ENCODE results near the gene AP5B1.

The AP5B1 gene

GRCh38 chr11:65792456-65792855 is 11.7 kb upstream of the AP5B1 start:
- TF ChIP-seq CTCF (IDR thresholded peaks at IDR 0.05; ENCODE audit: low read depth, low read length, missing control alignments), result no peak
- DNase-seq (ENCODE audit: low read depth), result no peak
- H3K4me3 ChIP-seq (ENCODE audit: low read depth, low read length), result no peak overlapping the region

- DNase-seq (ENCODE audit: low read depth), result no peak
- no peak for TF ChIP-seq CTCF (IDR thresholded peaks at IDR 0.05; ENCODE audit: low read depth, low read length, missing control alignments)
- H3K4me3 ChIP-seq (ENCODE audit: low read depth, low read length), result no peak overlapping the region
These were observed 11.0 kb upstream of the AP5B1 start for GRCh38 chr11:65791719-65792213.

GRCh38 chr11:65790902-65791650 is 10.3 kb upstream of the AP5B1 start:
- no peak overlapping the region for H3K4me3 ChIP-seq (ENCODE audit: low read depth, low read length)
- DNase-seq (ENCODE audit: low read depth), result no peak
- TF ChIP-seq CTCF (IDR thresholded peaks at IDR 0.05; ENCODE audit: low read depth, low read length, missing control alignments), result no peak

GRCh38 chr11:65790104-65790901 is 9.5 kb upstream of the AP5B1 start:
- no peak overlapping the region for H3K4me3 ChIP-seq (ENCODE audit: low read depth, low read length)
- no peak for DNase-seq (ENCODE audit: low read depth)
- no peak for TF ChIP-seq CTCF (IDR thresholded peaks at IDR 0.05; ENCODE audit: low read depth, low read length, missing control alignments)

GRCh38 chr11:65789230-65790103 is 8.7 kb upstream of the AP5B1 start:
- no peak for DNase-seq (ENCODE audit: low read depth)
- TF ChIP-seq CTCF (IDR thresholded peaks at IDR 0.05; ENCODE audit: low read depth, low read length, missing control alignments), result no peak
- H3K4me3 ChIP-seq (ENCODE audit: low read depth, low read length), result no peak overlapping the region

GRCh38 chr11:65788821-65789220 is 8.0 kb upstream of the AP5B1 start:
- no peak overlapping the region for H3K4me3 ChIP-seq (ENCODE audit: low read depth, low read length)
- no peak for DNase-seq (ENCODE audit: low read depth)
- TF ChIP-seq CTCF (IDR thresholded peaks at IDR 0.05; ENCODE audit: low read depth, low read length, missing control alignments), result no peak
